Small intestine (tissue), 7 donors: ENCODE data around the gene C1orf35. TPM values are rescaled to one million over a fixed set of nuclear protein-coding genes. Genes with fewer than 3 reads are reported as not detected.

Experiments
- DNase-seq, 2 donors: peaks; one replicate each; pipeline versions ENCODE4 v3.0.0 to v3.0.0-alpha.2; 2013
- FAIRE-seq: peaks from 2 replicates; lab custom pipeline; 2012; peaks lifted over from hg19 to GRCh38; lab: Jason Lieb, UNC
- H3K27ac ChIP-seq, 3 donors: one replicate each; pipeline ENCODE4 v1.5.1; 2013; ENCODE audit warnings: low read length in 2 of 3, mild to moderate bottlenecking in 2 of 3, control low read depth in 1 of 3, inconsistent platforms in 1 of 3, low read depth in 1 of 3, moderate library complexity in 1 of 3
- H3K27me3 ChIP-seq, 3 donors: one replicate each; pipeline ENCODE4 v1.6.1; 2013; ENCODE audit warnings: low read length in 3 of 3, inconsistent platforms in 1 of 3; ENCODE audit not compliant: control insufficient read depth in 3 of 3, insufficient read depth in 3 of 3
- H3K36me3 ChIP-seq, 3 donors: one replicate each; pipeline ENCODE4 v1.6.1; 2013; ENCODE audit warnings: low read length in 3 of 3, inconsistent platforms in 1 of 3, low read depth in 1 of 3, mild to moderate bottlenecking in 1 of 3, moderate library complexity in 1 of 3; ENCODE audit not compliant: control insufficient read depth in 3 of 3, insufficient read depth in 2 of 3
- H3K4me1 ChIP-seq, 3 donors: one replicate each; pipeline ENCODE4 v1.6.1; 2013; ENCODE audit warnings: low read length in 2 of 3, inconsistent platforms in 1 of 3, low read depth in 1 of 3, mild to moderate bottlenecking in 1 of 3, moderate library complexity in 1 of 3; ENCODE audit not compliant: control insufficient read depth in 3 of 3, insufficient read depth in 2 of 3
- H3K4me3 ChIP-seq, 3 donors: one replicate each; pipeline ENCODE4 v1.5.1; 2013; ENCODE audit warnings: low read length in 3 of 3, control low read depth in 1 of 3, inconsistent platforms in 1 of 3, low read depth in 1 of 3, mild to moderate bottlenecking in 1 of 3, moderate library complexity in 1 of 3
- H3K9me3 ChIP-seq, 2 donors: one replicate each; pipeline ENCODE4 v1.6.1; 2013; ENCODE audit warnings: low read depth in 1 of 2, low read length in 1 of 2; ENCODE audit not compliant: control insufficient read depth in 2 of 2, insufficient read depth in 1 of 2
- WGBS, 3 donors: extraction: QIAGEN DNeasy Blood & Tissue Kit; methylation state at CpG; one replicate each; pipeline ENCODE4 v1.1.7; 2013; 5-methylcytosine and 5-hydroxymethylcytosine counted together
- polyA plus RNA-seq, 4 donors: library from polyadenylated mRNA; stranded (reverse) in 3 of 4; unstranded in 1 of 4; fragments of 200-250 nt in 3 of 4; fragments of 120-200 nt in 1 of 4; gene quantifications; one replicate each; pipeline versions ENCODE4 v1.2.1 to v1.2.3, GENCODE V29; 2013
- donor health status: healthy with polysubstance abuse.
- donor health status: control.
- donor health status: control.
- donor health status: Bipolar disorder and iron deficiency.
- donor health status: healthy.

C1orf35 gene
- polyA plus RNA-seq, 4 donors = 15.4 to 18.1 (median 16.0) TPM

DNA sequence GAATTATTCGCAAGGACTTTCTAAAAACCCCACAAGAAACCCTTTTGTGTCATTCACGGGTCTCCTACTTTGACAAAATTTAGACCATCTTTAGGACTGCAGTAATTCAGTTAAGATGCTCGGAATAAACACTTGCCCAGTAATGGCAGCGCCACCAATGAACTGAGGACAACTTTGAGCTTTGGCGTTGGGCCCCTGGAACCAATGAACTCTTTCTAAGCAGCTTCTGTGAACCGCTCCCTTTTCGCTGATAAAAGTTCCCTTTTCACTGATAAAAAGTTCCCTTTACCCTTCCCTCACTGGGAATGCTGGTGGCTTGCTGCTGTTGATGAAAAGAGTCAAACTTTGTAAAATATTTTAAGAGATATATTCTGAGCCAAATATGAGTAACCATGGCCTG, 7.4 kb upstream of the C1orf35 start:
- Histone ChIP-seq H3K36me3 (peaks cover 0 to 26% (median 0%) of the 10 kb centered on the region in 3 donors), H3K27ac (peak overlapping the region in 2 of 3 donors; percentile 93 to 99), H3K9me3 (no peaks in the 10 kb centered on the region), H3K4me1 (peaks cover 5 to 30% (median 8%) of the 10 kb centered on the region in 3 donors), H3K27me3 (no peaks in the 10 kb centered on the region), H3K4me3 (peak overlapping the region in 1 of 3 donors; percentile 99)
- DNase-seq = peak in 1 of 2 donors; percentile 69
- WGBS, 3 donors = 25 to 68% (median 36%) methylated on average over 7 of the region's 7 CpGs
- FAIRE-seq = no peak

DNA sequence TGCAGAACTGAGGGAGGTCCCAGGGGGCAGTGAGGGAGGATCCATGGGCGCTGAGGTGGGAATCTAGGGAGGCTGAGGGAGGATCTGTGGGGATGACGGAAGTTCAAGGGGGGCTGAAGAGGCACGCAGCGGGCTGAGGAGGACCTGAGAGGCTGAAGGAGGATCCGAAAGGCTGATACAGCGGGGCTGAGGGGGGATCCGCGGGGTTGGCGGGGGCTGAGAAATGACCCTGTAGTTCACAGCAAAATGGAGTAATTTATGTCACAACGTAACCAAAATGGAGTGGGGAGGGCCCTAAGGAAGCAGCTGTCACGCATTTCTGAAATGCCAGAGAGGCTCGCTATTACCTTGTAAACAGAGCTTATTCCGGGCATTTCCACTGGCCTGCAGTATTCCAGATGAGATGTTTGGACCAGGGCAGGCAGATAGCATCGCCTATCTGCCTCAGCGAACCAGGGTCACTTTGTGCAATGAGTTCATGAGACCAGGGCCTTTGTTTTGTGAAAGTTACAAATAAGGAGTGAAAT, 6.9 kb upstream of the C1orf35 start:
- Histone ChIP-seq H3K27me3 (no peaks in the 10 kb centered on the region), H3K36me3 (peaks cover 0 to 31% (median 0%) of the 10 kb centered on the region in 3 donors), H3K9me3 (no peaks in the 10 kb centered on the region), H3K27ac (peak overlapping the region; percentile 89 to 99 (median 93)), H3K4me1 (peaks cover 5 to 30% (median 8%) of the 10 kb centered on the region in 3 donors), H3K4me3 (peak overlapping the region; percentile 69 to 99 (median 77))
- FAIRE-seq (no peak), DNase-seq (peak in 1 of 2 donors; percentile 64)
- WGBS, 3 donors = 12 to 32% (median 21%) methylated on average over 15 of the region's 15 CpGs

DNA sequence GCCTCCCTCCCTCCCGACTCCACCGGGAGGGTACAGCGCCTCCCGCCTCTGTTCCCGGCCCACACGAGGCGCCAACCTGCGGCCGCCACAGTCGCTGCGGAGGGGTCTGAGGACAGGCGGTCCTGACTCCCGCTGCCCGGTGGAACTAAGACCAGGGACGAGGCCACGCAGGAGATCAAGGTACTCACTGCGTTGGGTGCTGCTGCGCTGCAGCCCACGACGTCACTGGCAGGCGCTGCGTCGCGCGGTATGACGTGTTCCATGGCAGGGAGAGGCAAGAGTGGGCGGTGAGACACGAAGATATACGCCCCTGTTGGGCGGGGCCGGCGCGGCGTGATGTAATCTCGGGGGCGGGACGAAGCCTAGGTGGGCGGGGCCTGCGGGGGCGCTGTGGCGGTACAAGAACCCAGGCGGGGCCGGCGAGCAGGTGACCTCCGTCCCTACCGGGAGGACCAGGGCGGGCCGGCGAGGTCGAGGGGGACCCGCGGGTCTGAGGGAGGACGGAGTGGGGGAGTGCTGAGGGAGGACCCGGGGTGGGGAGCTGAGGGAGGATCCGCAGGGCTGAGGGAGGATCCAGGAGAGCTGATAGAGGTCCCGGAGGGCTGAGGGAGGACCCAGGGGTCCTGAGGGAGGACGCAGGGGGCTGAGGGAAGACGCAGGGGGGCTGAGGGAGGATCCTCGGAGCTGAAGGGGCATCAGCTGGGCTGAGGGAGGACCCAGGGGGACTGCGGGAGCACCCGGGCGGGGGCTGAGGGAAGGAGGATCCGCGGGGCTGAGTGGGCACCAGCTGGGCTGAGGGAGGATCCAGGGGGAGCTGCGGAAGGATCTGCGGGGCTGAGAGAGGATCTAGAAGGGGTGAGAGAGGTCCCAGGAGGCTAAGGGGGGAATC, 6.2 kb upstream of the C1orf35 start, which contains the start of gene MRPL55:
Gene MRPL55, minus strand, starts transcription at position 227 of the 889 bp plus-strand sequence. CDS start 1,039 bp downstream, outside the sequence.
- H3K27ac ChIP-seq = peak within 1 kb of the TSS; percentile 89 to 99 (median 94)
- FAIRE-seq (no peak), DNase-seq (peak; percentile 98 to 100)
- H3K4me1 ChIP-seq = peaks cover 5 to 30% (median 8%) of the 10 kb centered on the region in 3 donors
- no peaks in the 10 kb centered on the region for H3K27me3 ChIP-seq
- no peaks in the 10 kb centered on the region for H3K9me3 ChIP-seq
- peak within 1 kb of the TSS; percentile 77 to 99 (median 84) for H3K4me3 ChIP-seq
- WGBS, 3 donors = 0 to 1% (median 0%) methylated on average over 61 to 66 of the region's 66 CpGs
- H3K36me3 ChIP-seq = peaks cover 0 to 33% (median 0%) of the 10 kb centered on the region in 3 donors

DNA sequence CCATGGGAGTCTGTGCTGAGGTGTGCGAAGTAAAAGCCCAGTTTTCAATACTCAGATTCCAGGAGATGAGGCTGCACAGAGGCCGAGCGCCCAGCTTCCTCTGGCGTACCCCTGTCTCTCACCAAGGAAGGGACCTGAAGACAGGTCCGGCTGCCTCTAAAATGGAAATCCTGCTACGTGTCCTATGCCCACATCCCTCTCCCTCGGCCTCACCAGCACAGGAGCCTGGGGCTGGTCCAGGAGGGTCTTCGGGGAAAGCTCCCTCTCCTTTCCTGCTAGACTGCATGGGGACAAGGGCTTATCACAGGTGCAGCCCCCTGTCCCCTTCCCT, 5.6 kb upstream of the C1orf35 start:
- WGBS, 3 donors = 0 to 3% (median 1%) methylated on average over 8 of the region's 8 CpGs
- Histone ChIP-seq H3K9me3 (no peaks in the 10 kb centered on the region), H3K4me1 (peaks cover 5 to 35% (median 8%) of the 10 kb centered on the region in 3 donors), H3K27me3 (no peaks in the 10 kb centered on the region), H3K4me3 (peak overlapping the region; percentile 75 to 99 (median 84)), H3K36me3 (peaks cover 0 to 33% (median 0%) of the 10 kb centered on the region in 3 donors), H3K27ac (peak overlapping the region; percentile 89 to 94 (median 92))
- no peak for FAIRE-seq
- no peak for DNase-seq

DNA sequence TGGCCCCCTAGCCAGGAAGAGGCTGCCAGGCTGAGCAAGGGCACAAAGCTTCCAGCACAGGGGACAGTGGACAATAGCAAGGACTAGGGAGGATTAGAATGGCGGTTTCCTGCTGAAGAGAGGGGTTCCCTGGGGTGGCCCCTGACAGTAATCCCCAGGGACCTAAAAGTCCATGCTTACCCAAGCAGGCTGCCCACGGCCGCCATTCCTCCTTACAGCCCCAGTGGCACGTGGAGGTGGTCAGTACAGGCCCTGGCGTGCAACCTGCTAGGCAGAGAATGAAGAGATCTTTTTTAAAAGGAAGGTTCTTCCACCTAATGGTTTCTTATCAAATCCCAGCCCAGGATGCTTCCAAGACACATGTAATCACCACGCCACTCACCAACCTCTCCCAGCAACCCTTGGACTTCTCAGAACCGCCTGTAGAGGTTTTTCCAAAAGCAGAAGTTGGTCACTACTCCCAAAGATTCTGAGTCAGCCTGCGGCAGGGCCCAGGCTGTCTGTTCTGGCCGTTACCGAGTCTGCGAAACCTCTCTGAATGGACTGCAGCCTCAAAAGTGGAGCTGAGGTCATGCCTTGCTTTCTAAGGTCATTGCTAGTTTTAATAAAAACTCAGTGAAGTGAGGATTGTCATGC, 5.0 kb upstream of the C1orf35 start:
- WGBS, 3 donors = 54 to 69% (median 57%) methylated on average over 11 of the region's 11 CpGs
- FAIRE-seq = no peak
- H3K4me1 ChIP-seq = peaks cover 5 to 38% (median 8%) of the 10 kb centered on the region in 3 donors
- H3K36me3 ChIP-seq = peaks cover 0 to 33% (median 0%) of the 10 kb centered on the region in 3 donors
- H3K4me3 ChIP-seq = peak overlapping the region in 2 of 3 donors; percentile 75 to 99
- H3K27ac ChIP-seq = peak overlapping the region; percentile 89 to 94 (median 92)
- H3K9me3 ChIP-seq = no peaks in the 10 kb centered on the region
- H3K27me3 ChIP-seq = no peaks in the 10 kb centered on the region
- DNase-seq = no peak

DNA sequence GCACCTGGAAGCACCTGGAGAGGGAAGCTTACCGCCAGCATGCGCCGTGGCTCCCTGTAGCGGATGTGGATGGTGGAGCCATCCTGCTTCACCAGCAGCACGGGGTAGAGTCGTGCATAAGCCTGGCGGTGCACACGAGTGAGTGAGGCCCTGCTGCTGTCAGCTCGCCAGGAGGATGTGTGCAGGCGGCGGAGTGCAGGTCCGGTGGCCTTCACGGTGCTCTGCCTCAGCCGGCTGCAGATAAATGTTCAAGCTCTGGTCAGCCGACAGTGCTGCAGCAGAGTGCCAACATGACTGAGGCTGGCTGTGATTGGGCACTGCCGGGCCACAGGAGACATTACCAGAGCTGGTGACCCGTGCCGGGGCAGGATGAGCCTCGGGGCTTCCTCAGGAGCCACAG, 4.5 kb upstream of the C1orf35 start:
- peak overlapping the region in 1 of 3 donors; percentile 94 for H3K27ac ChIP-seq
- DNase-seq (no peak), FAIRE-seq (no peak)
- H3K36me3 ChIP-seq = peaks cover 0 to 33% (median 0%) of the 10 kb centered on the region in 3 donors
- no peaks in the 10 kb centered on the region for H3K27me3 ChIP-seq
- peaks cover 5 to 38% (median 8%) of the 10 kb centered on the region in 3 donors for H3K4me1 ChIP-seq
- peak overlapping the region in 1 of 3 donors; percentile 75 for H3K4me3 ChIP-seq
- 85 to 88% (median 87%) methylated on average over 19 of the region's 19 CpGs for WGBS, 3 donors
- no peaks in the 10 kb centered on the region for H3K9me3 ChIP-seq

DNA sequence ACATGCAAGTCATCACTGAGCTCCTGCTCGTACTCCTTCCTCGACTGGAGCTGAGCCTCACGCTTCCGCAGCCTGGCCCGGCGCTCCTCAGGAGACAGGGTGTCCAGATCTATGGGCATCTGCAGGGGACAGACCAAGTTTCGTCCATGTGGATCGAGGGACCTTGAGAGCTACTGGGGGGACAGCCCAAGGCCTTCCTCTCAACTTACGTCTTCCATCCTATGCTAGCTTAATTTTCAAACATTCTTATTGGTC, 3.6 kb upstream of the C1orf35 start:
- H3K27ac ChIP-seq = no peak overlapping the region
- H3K9me3 ChIP-seq = no peaks in the 10 kb centered on the region
- no peaks in the 10 kb centered on the region for H3K27me3 ChIP-seq
- no peak for DNase-seq
- H3K36me3 ChIP-seq = peaks cover 0 to 33% (median 0%) of the 10 kb centered on the region in 3 donors
- no peak overlapping the region for H3K4me3 ChIP-seq
- H3K4me1 ChIP-seq = peaks cover 5 to 34% (median 8%) of the 10 kb centered on the region in 3 donors
- 91 to 94% (median 93%) methylated on average over 9 of the region's 9 CpGs for WGBS, 3 donors
- no peak for FAIRE-seq
